Endothelial cell of umbilical vein (primary cell): ENCODE results near the gene SNAPC2. TPM values are rescaled to one million over a fixed set of nuclear protein-coding genes. Genes with fewer than 3 reads are reported as not detected.

Experiments used
- BruUV-seq: library from RNA; stranded (reverse); fragments of 400-500 nt; replicated peaks from 2 replicates; lab custom pipeline; 2021; lab: Mats Ljungman, UMichigan
- CTCF ChIA-PET: fragments of 300-600, 350-600 bp; sonication (Branson Sonifier 250); formaldehyde crosslinking; loops from one replicate; lab custom pipeline; 2021; ENCODE audit warnings: antibody characterized with exemption, inconsistent platforms; lab: Charles Lee
- POLR2A ChIA-PET: fragments of 300-600, 350-600 bp; sonication (Branson Sonifier 250); formaldehyde crosslinking; loops from one replicate; lab custom pipeline; 2021; ENCODE audit warnings: antibody characterized with exemption, inconsistent platforms; lab: Charles Lee
- DNase-seq: peaks from one replicate; pipeline ENCODE4 v3.0.0-alpha.2; 2011; ENCODE audit warnings: low read depth, low spot score
- FAIRE-seq: peaks from 2 replicates; lab custom pipeline; 2011; peaks lifted over from hg19 to GRCh38; lab: Jason Lieb, UNC
- H2AFZ ChIP-seq: 2 replicates; pipeline ENCODE4 v1.6.0; 2012; ENCODE audit warnings: low read depth, low read length, control low read depth, inconsistent platforms
- H3K27ac ChIP-seq: 2 replicates; pipeline ENCODE4 v1.5.1; 2011; ENCODE audit warnings: low read depth, mild to moderate bottlenecking, control low read depth, low read length, moderate library complexity; ENCODE audit not compliant: insufficient read depth
- H3K27me3 ChIP-seq, 2 experiments: 2 replicates each; pipeline versions ENCODE4 v1.6.0 to v1.6.1; 2011; ENCODE audit warnings: low read length in 2 of 2, mixed read lengths in 1 of 2; ENCODE audit not compliant: control insufficient read depth in 2 of 2, insufficient read depth in 2 of 2
- H3K36me3 ChIP-seq, 2 experiments: 2 replicates in 1 of 2; 3 replicates in 1 of 2; pipeline ENCODE4 v1.5.1; 2011; ENCODE audit warnings: low read length in 2 of 2, mild to moderate bottlenecking in 1 of 2, moderate library complexity in 1 of 2; ENCODE audit not compliant: control insufficient read depth in 2 of 2, insufficient read depth in 2 of 2; ENCODE audit errors: extremely low read depth in 1 of 2
- H3K4me1 ChIP-seq: 3 replicates; pipeline ENCODE4 v1.5.1; 2011; ENCODE audit warnings: mild to moderate bottlenecking, low read length; ENCODE audit not compliant: control insufficient read depth, insufficient read depth; ENCODE audit errors: extremely low read depth
- H3K4me2 ChIP-seq: 2 replicates; pipeline ENCODE4 v1.6.1; 2011; ENCODE audit warnings: low read length, control low read depth, mixed read lengths; ENCODE audit not compliant: insufficient read depth
- H3K4me3 ChIP-seq, 3 experiments: fragments of 200-600 bp in 1 of 3; sonication (generic), shearing (Covaris generic) in 1 of 3; replicated peaks in 1 of 3; 2 replicates each; pipeline ENCODE4 v1.5.1; 2011 to 2016; ENCODE audit warnings: control low read depth in 3 of 3, low read length in 3 of 3, mild to moderate bottlenecking in 2 of 3, inconsistent platforms in 1 of 3, low read depth in 1 of 3, moderate library complexity in 1 of 3; ENCODE audit not compliant: insufficient read depth in 1 of 3
- H3K79me2 ChIP-seq: 2 replicates; pipeline ENCODE4 v1.6.0; 2012; ENCODE audit warnings: low read length, inconsistent platforms; ENCODE audit not compliant: control insufficient read depth, insufficient read depth
- H3K9ac ChIP-seq: replicated peaks from 2 replicates; pipeline ENCODE3; 2011; ENCODE audit warnings: low read length, control low read depth; ENCODE audit not compliant: insufficient read depth; ENCODE audit errors: extremely low read depth
- H3K9me1 ChIP-seq: replicated peaks from 3 replicates; pipeline ENCODE4 v1.6.0; 2011; ENCODE audit warnings: mild to moderate bottlenecking, low read length; ENCODE audit not compliant: control insufficient read depth, insufficient read depth; ENCODE audit errors: extremely low read depth
- H3K9me3 ChIP-seq: replicated peaks from 2 replicates; pipeline ENCODE4 v1.5.1; 2012; ENCODE audit warnings: low read length, inconsistent platforms; ENCODE audit not compliant: control insufficient read depth, insufficient read depth
- H4K20me1 ChIP-seq: replicated peaks from 2 replicates; pipeline ENCODE3; 2011; ENCODE audit warnings: mild to moderate bottlenecking, low read length; ENCODE audit not compliant: control insufficient read depth, insufficient read depth; ENCODE audit errors: extremely low read depth
- CTCF ChIP-seq, 2 donors: IDR thresholded peaks; 1 replicate in 1 of 2; 2 replicates in 1 of 2; pipeline ENCODE4 v1.5.1; 2011; ENCODE audit warnings: low read length in 2 of 2, mild to moderate bottlenecking in 2 of 2, moderate library complexity in 2 of 2, control low read depth in 1 of 2, inconsistent platforms in 1 of 2, low read depth in 1 of 2; ENCODE audit not compliant: insufficient read depth in 1 of 2; ENCODE audit errors: extremely low read depth in 1 of 2
- EZH2 ChIP-seq: IDR thresholded peaks from 2 replicates; pipeline ENCODE4 v1.6.1; 2012; ENCODE audit warnings: borderline replicate concordance, low read depth, mild to moderate bottlenecking, moderate library complexity, low read length, inconsistent platforms; ENCODE audit not compliant: severe bottlenecking
- FOS ChIP-seq: IDR thresholded peaks from 2 replicates; pipeline ENCODE4 v1.6.1; 2011; ENCODE audit warnings: mild to moderate bottlenecking, low read length, moderate library complexity, borderline replicate concordance; ENCODE audit not compliant: insufficient read depth
- GATA2 ChIP-seq: IDR thresholded peaks from 2 replicates; pipeline ENCODE4 v1.7.0; 2011; ENCODE audit warnings: low read depth, mild to moderate bottlenecking, moderate library complexity, mixed read lengths, low read length; ENCODE audit not compliant: insufficient read length, insufficient read depth
- JUN ChIP-seq: IDR thresholded peaks from 2 replicates; pipeline ENCODE4 v1.6.1; 2011; ENCODE audit warnings: borderline replicate concordance, low read depth; ENCODE audit not compliant: insufficient read length, insufficient read depth
- MAX ChIP-seq: IDR thresholded peaks from 2 replicates; pipeline ENCODE4 v1.6.1; 2011; ENCODE audit not compliant: insufficient read depth, insufficient read length
- MYC ChIP-seq: IDR thresholded peaks from one replicate; pipeline ENCODE4 v1.6.1; 2011; ENCODE audit warnings: mild to moderate bottlenecking, low read depth, low read length
- POLR2A ChIP-seq: IDR thresholded peaks from 2 replicates; pipeline ENCODE4 v1.6.1; 2012; ENCODE audit warnings: low read depth, mild to moderate bottlenecking, control low read depth, low read length
- POLR2AphosphoS5 ChIP-seq: IDR thresholded peaks from 2 replicates; pipeline ENCODE4 v1.6.1; 2012; ENCODE audit warnings: low read depth, mild to moderate bottlenecking, control low read depth, low read length, moderate library complexity; ENCODE audit not compliant: insufficient read depth
- dilution Hi-C: fragments of 300-500 bp; cut with MboI; formaldehyde crosslinking; loops from one replicate; pipeline ENCODE4 v1.15.0; 2019; ENCODE audit warnings: low sequenced_read_pairs; ENCODE audit not compliant: extremely low pct_ligation_motif_present
- intact Hi-C: fragments of 100-400 bp; cut with micrococcal nuclease; formaldehyde crosslinking; loops from one replicate; pipeline ENCODE4 v1.10.0; 2022
- polyA plus RNA-seq, 4 experiments: library from polyadenylated mRNA; depleted of rRNA in 3 of 4; stranded (reverse) in 3 of 4; unstranded in 1 of 4; fragments of >200 nt; gene quantifications; 2 replicates each; pipeline versions ENCODE4 v1.2.1 to v1.2.3, GENCODE V29; 2011 to 2012; ENCODE audit warnings: missing spikeins in 1 of 4
- total RNA-seq: library from RNA; stranded (reverse); gene quantifications from 2 replicates; pipeline ENCODE4 v1.2.3, GENCODE V29; 2021

The SNAPC2 gene
- total and polyA plus RNA-seq, 2 donors (not counting 3 experiments of a cell fraction or from before 2014, with no cell fraction given) = 23.7 to 25.8 TPM

GRCh38 chr19:7879836-7880235 is 40.3 kb upstream of the SNAPC2 start:
- dilution Hi-C loops (no loop called here), intact Hi-C loops (no loop called here)
- no TSS peak for BruUV-seq
- TF ChIP-seq JUN (no peak), EZH2 (no peak), MAX (no peak), GATA2 (no peak), POLR2AphosphoS5 (no peak), CTCF (IDR thresholded peaks at IDR 0.05; ENCODE audit: extremely low read depth in 1 of 2, insufficient read depth in 1 of 2, low read depth in 1 of 2, low read length in 2 of 2) (no peak), POLR2A (no peak), MYC (no peak), FOS (no peak)
- H3K9me3 ChIP-seq = no peaks in the 10 kb centered on the region
- no peak overlapping the region for H3K9ac ChIP-seq
- no peaks in the 10 kb centered on the region for H3K4me1 ChIP-seq
- H3K9me1 ChIP-seq = no peaks in the 10 kb centered on the region
- no peaks in the 10 kb centered on the region for H3K36me3 ChIP-seq
- ChIA-PET CTCF (interaction anchor here (1.2 to 1.3 kb wide), 2 partner anchors 10 to 24 kb away, joined by 4 read pairs; partner anchors contain the start of gene MAP2K7), POLR2A (no interaction called here)
- no peak overlapping the region for H3K27ac ChIP-seq
- H3K27me3 ChIP-seq = peaks cover 0 to 4% of the 10 kb centered on the region in 2 experiments
- no peaks in the 10 kb centered on the region for H4K20me1 ChIP-seq
- no peak for FAIRE-seq
- H3K4me2 ChIP-seq = no peak overlapping the region
- no peak overlapping the region for H3K4me3 ChIP-seq
- no peak for DNase-seq
- no peak overlapping the region for H2AFZ ChIP-seq
- H3K79me2 ChIP-seq = no peaks in the 10 kb centered on the region
